Measurements from ENCODE around the gene KCNQ1. TPM values are rescaled to one million over a fixed set of nuclear protein-coding genes. Genes with fewer than 3 reads are reported as not detected.
A peak's percentile ranks its signal among the peaks of the same experiment; 100 is the strongest.

The KCNQ1 gene
- total and polyA plus RNA-seq, 8 donors, result 14.0 to 61.1 (median 46.7) TPM

- no peak for FAIRE-seq
- 92 to 94% methylated on average over 7 of the region's 7 CpGs for WGBS, 2 donors
- Histone ChIP-seq H3K4me1 (peaks cover 0 to 3% (median 0%) of the 10 kb centered on the region in 3 donors), H3K36me3 (no peaks in the 10 kb centered on the region), H3K9me3 (no peaks in the 10 kb centered on the region), H3K27ac (no peak overlapping the region), H3K27me3 (no peaks in the 10 kb centered on the region), H3K4me3 (no peak overlapping the region)
- DNase-seq, result peak in 1 of 6 donors; percentile 24
- no peak for TF ChIP-seq CTCF (IDR thresholded peaks at IDR 0.05)
- intact Hi-C loops (cut with DNase I), result no loop called here
- no peak for ATAC-seq
These were observed 53.9 kb downstream of the KCNQ1 start for GRCh38 chr11:2498750-2499149.

GRCh38 chr11:2507212-2507901 is 62.5 kb downstream of the KCNQ1 start:
- Histone ChIP-seq H3K36me3 (no peaks in the 10 kb centered on the region), H3K27me3 (no peaks in the 10 kb centered on the region), H3K27ac (no peak overlapping the region), H3K4me1 (no peaks in the 10 kb centered on the region), H3K9me3 (no peaks in the 10 kb centered on the region), H3K4me3 (no peak overlapping the region)
- DNase-seq, result peak in 3 of 6 donors; percentile 1 to 30 (median 5)
- WGBS, 2 donors, result 95% methylated on average over 12 of the region's 13 CpGs
- intact Hi-C loops (cut with DNase I), result no loop called here
- ATAC-seq, result no peak
- FAIRE-seq, result no peak
- TF ChIP-seq CTCF (IDR thresholded peaks at IDR 0.05), result no peak

DNA sequence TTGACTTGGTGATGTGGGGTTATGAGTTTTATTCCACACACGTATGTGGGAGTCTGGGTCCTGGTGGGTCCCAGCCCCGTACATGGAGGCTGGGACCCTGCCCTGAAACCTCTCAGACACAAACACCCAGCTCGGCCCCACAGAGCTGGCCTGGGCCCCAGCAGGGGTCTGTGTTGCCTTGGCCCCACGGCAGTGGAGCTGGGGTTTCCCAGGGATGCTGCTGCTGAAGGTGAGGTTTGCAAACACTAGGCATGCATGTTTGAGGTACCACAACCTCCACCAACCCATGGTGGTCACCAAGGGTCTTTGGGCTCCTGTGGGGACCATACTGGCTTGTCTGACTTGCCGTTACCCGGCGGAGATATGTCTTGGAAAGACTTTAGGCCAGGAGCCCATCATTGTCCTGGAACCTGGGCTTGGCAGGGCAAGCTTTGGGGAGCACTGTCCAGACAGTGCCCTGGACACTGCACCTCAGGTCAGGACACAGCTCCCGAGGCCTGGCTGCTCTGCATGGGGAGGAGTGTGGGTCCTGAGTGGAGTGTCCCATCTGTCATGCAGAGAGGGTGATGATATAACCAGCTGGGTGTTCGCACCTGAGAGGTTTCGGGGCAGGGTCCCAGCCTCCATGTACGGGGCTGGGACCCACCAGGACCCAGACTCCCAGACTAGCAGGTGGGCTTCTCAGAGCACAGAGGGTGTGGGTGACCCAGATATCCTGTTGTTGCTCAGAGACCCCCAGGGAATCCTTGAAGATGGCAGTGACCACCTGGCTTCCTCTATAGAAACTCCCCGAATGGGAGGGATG is 63.3 kb downstream of the KCNQ1 start:
- H3K4me1 ChIP-seq, result no peaks in the 10 kb centered on the region
- intact Hi-C loops (cut with DNase I), result no loop called here
- H3K9me3 ChIP-seq, result no peaks in the 10 kb centered on the region
- no peaks in the 10 kb centered on the region for H3K27me3 ChIP-seq
- H3K36me3 ChIP-seq, result no peaks in the 10 kb centered on the region
- TF ChIP-seq CTCF (IDR thresholded peaks at IDR 0.05), result no peak
- DNase-seq, result peak in 4 of 6 donors; percentile 0 to 44 (median 8)
- H3K27ac ChIP-seq, result no peak overlapping the region
- no peak for FAIRE-seq
- no peak overlapping the region for H3K4me3 ChIP-seq
- ATAC-seq, result no peak
- 88 to 91% methylated on average over 11 to 12 of the region's 12 CpGs for WGBS, 2 donors

DNA sequence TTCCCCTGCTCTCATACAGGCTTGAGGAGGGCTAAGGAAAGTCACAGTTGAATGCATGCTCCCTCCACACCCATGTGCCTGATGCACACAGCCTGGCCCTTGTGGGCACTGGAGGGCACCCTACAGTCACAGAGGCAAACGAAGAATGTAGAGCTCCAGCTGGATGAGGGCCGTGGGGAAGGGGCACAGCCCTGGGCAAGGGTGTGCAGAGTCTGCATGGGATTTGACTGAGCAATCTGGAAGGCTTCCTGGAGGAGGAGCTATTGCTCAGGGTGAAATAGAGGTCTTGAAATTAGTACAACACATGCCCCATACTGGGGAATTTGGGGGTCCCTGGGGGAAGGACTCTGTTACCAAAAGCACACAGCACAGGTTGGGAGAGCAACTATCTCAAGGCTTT is 64.0 kb downstream of the KCNQ1 start:
- no peak for TF ChIP-seq CTCF (IDR thresholded peaks at IDR 0.05)
- no peaks in the 10 kb centered on the region for H3K9me3 ChIP-seq
- DNase-seq (peak in 2 of 6 donors; percentile 2 to 15), ATAC-seq (no peak), FAIRE-seq (no peak)
- WGBS, 2 donors, result 83 to 86% methylated on average over 2 of the region's 2 CpGs
- H3K36me3 ChIP-seq, result no peaks in the 10 kb centered on the region
- no peaks in the 10 kb centered on the region for H3K27me3 ChIP-seq
- intact Hi-C loops (cut with DNase I), result no loop called here
- no peak overlapping the region for H3K27ac ChIP-seq
- H3K4me1 ChIP-seq, result no peaks in the 10 kb centered on the region
- H3K4me3 ChIP-seq, result no peak overlapping the region
